Pulmonary artery endothelial cell (primary cell): Measurements from ENCODE around the gene THBS4. TPM values are rescaled to one million over a fixed set of nuclear protein-coding genes. Genes with fewer than 3 reads are reported as not detected.

Experiments
- DNase-seq: peaks from one replicate; pipeline ENCODE4 v3.0.0-alpha.2; 2011; ENCODE audit warnings: low read depth, low spot score
- total RNA-seq: library from RNA; depleted of rRNA; stranded (reverse); fragments of >200 nt; gene quantifications from 2 replicates; pipeline ENCODE4 v1.2.3, GENCODE V29; 2014

The THBS4 gene
- total RNA-seq, 1 donor from 2014 or later: under 0.01 TPM

DNA sequence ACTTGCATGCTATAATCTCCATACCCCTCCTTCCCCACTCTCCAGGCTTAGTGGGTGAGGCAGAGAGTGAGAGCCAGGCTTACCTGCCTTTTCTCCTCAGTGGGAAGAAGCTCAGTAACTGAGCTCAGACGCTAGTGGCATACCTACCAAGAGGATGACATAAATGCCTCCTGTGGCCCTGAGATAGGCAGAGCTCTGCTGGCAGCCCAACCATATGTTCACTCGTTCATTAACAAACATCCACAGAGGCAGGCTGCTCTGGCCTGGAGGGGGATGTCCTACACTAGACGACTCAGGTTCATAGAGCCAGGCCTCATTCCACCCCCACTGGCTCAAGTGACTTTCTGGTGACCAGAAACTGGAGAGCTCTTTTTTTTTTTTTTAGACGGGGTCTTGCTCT, 81.3 kb downstream of the THBS4 start:
- DNase-seq: no peak

DNA sequence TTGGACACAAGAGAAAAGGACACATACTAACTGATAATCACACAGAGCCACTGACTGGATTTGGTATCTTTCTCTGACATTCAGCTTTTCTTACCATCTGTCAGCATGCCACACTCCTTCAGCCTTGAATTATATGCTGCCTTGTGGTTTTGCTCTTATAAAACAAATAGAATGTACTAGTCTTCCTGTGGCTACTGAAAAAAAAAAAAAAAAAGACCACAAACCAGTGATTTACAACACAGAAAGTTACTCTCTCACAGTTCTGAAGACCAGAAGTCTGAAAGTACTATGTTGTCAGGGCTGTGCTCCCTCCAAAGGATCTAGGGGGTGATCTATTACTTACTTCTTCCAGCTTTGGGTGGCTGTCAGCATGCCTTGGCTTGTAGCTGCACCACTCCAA, 82.3 kb downstream of the THBS4 start:
- no peak for DNase-seq

DNA sequence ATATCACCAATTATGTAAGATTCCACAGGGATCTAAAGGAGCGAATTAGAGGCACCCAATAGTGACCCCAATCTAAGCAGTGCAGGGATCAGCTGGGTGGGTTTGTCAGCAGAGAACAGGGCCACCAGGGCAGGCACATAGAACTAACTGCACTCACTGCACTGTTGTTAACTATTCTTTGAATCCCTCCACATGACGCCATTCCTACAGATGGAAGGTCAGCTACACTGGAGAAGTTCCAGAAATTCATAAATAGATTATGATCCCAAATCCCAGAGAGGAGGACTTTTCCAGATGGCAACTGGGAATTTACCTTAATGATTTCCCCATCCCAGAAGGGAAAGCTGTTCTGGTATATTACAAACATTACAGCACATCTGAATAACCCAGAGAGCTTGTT, 84.2 kb downstream of the THBS4 start:
- DNase-seq: no peak

- no peak for DNase-seq
Measured at GRCh38 chr5:80122579-80122978, 87.4 kb downstream of the THBS4 start.

DNA sequence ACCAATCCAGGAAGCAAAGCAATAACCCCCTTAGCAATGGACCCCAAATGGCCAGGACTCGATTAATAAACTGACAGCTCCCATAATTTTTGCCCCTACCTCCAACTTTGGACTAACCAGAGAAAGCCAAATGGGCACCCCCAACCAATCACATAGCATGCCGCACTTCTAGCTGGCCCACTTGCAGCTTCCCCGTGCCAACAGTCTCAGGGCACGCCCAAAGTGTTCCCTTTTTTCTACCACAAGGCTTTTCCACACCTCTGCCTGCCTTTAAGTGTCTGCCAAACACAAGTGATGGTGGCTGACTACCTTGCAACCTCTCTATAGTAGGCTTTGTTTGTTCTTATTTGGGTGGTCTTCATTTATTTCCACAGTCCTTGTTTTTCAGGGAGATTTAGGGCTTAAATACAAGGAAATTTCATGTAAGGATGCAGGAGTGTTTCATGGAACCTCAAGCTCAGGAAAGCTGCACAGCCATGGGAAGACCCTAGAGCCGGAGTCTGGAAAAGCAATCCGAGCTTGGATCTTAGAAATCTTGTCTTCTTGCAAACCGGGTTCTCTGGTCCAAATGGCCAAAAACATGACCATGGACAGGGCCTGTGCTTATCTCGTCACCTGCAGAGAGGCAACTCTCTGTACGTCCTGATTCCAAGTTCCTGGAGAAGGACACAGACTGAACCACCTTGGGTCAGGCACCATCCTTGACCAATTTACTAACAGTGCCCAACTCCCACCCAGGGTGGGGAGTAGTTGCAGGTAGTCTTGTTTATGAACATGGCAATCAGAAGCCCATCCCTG, 89.2 kb downstream of the THBS4 start:
- DNase-seq: no peak

DNA sequence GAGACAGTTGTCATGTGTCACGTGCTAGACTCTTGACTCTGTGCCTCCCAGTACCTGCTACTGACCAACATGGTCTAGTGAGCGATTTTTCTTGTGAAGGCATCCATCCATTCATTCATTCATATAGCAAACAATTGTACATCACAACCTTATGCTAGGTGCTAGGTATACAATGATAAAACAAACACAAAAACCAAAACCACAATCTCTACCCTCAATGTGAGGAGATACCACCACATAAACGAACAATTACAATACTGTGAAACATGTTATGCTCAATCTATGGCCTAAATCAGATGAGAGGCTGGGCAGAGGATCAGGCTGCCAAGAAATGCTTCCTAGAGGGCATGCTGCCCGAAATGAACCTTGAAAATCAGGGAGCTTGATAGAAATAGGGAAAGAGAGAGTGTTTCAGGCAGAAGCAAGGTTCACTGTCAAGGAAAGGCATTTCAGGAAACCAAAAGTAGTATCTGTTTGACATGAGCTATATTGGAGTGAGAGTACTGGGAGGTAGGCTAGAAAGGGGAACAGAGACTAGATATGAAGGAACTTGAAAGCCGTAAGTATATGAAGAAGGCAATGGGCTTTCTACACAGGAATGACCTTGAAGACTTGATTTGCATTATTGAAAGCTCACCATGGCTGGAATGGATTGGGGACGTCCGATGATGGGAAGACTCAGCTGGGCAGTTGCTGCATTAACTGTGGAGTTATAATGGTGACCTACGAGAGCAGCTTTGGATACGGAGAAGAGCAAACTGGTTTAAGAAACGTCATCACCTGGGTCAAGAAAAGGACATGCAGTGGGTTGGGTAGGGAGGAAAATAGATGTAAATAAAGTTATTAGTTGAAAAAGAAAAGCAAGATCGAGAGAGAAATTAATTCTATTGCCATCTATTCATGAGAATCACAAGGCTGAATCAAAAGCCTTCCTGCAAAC, 90.1 kb downstream of the THBS4 start:
- no peak for DNase-seq

GRCh38 chr5:80125962-80126480, 90.9 kb downstream of the THBS4 start:
- no peak for DNase-seq

GRCh38 chr5:80127116-80127552, 92.0 kb downstream of the THBS4 start:
- DNase-seq: no peak

DNA sequence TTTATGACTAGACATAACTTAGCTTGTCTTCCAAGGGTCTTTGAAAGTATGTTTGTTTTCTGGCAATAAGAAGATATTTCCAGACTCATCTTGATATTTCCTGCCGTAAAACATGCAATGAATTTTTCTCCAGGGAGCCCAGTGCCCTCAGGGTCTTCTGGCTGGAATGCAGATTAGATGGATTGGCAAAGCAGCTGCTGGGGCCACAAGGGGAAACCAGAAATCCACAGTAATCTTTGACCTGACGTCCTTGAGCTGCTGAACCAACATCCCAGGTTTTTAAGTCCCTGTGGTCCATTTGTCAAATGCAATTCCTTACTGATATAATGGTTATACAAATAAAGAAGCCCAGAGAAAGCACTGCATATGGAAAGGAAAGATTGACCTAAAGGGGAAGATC, 93.0 kb downstream of the THBS4 start:
- no peak for DNase-seq

DNA sequence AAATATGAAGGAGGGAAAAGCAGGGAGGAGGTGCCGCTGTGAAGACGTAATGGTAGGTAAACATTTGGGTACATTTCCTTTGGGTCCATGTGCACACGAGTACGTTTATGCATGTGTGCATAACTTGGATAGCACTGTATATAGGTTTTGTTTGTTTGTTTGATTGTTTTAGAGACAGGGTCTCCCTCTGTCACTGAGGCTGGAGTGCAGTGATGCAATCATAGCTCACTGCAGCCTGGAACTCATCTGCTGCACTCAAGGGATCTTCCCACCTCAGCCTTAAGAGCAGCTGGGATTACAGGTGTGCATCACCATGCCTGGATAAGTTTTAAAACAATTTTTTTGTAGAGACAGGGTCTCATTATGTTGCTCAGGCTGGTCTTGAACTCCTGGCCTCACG, 94.0 kb downstream of the THBS4 start:
- DNase-seq: no peak

Other genes with a start within 250 kb of the THBS4 start
- gene MTX3, start 44.1 kb upstream of the THBS4 start, total RNA-seq: 6.2 and 6.4 TPM in 2 replicates
- gene SERINC5, start 220.7 kb downstream of the THBS4 start, total RNA-seq: 6.3 and 6.8 TPM in 2 replicates